Liver (tissue), 3 donors: Measurements from ENCODE around the gene CHP2.

Experiments
- CTCF ChIP-seq: fragments of 150-350 bp; IDR thresholded peaks from 2 replicates; pipeline ENCODE4 v1.5.1; 2017; ENCODE audit warnings: improper control_type of control experiment, low read depth, low read length; ENCODE audit not compliant: missing input control
- GABPA ChIP-seq, 2 donors: IDR thresholded peaks in 1 of 2; conservative IDR thresholded peaks in 1 of 2; 2 replicates each; pipeline ENCODE4 v1.6.1; 2016; ENCODE audit warnings: antibody characterized with exemption in 2 of 2, mild to moderate bottlenecking in 1 of 2, moderate library complexity in 1 of 2
- HNF4A ChIP-seq, 2 donors: conservative IDR thresholded peaks; 2 replicates each; pipeline ENCODE4 v1.6.1; 2016; ENCODE audit warnings: antibody characterized with exemption in 2 of 2, mild to moderate bottlenecking in 2 of 2
- HNF4G ChIP-seq: IDR thresholded peaks from 2 replicates; pipeline ENCODE4 v1.6.1; 2016; ENCODE audit warnings: antibody characterized with exemption
- RXRA ChIP-seq, 2 donors: IDR thresholded peaks; 2 replicates each; pipeline ENCODE4 v1.6.1; 2017 to 2018; ENCODE audit warnings: antibody characterized with exemption in 2 of 2, mild to moderate bottlenecking in 1 of 2
- TAF1 ChIP-seq: conservative IDR thresholded peaks from 2 replicates; pipeline ENCODE4 v1.6.1; 2016; ENCODE audit warnings: antibody characterized with exemption, mild to moderate bottlenecking
- YY1 ChIP-seq: IDR thresholded peaks from 2 replicates; pipeline ENCODE4 v1.6.1; 2016; ENCODE audit warnings: antibody characterized with exemption, mild to moderate bottlenecking
- TF ChIP-seq, protein P1 (sequence below): IDR thresholded peaks from 2 replicates; pipeline ENCODE4 v1.6.1; 2016; ENCODE audit warnings: antibody characterized with exemption, mild to moderate bottlenecking
- donor health status: healthy.
- donor health status: healthy.

- TF ChIP-seq TAF1 (no peak), YY1 (no peak), GABPA (IDR thresholded peaks at IDR 0.05 in 1 of 2, conservative IDR thresholded peaks at IDR 0.05 in 1 of 2) (no peak), HNF4G (no peak), CTCF (no peak), HNF4A (conservative IDR thresholded peaks at IDR 0.05) (no peak), RXRA (IDR thresholded peaks at IDR 0.05) (no peak)
- TF ChIP-seq, protein P1, sequence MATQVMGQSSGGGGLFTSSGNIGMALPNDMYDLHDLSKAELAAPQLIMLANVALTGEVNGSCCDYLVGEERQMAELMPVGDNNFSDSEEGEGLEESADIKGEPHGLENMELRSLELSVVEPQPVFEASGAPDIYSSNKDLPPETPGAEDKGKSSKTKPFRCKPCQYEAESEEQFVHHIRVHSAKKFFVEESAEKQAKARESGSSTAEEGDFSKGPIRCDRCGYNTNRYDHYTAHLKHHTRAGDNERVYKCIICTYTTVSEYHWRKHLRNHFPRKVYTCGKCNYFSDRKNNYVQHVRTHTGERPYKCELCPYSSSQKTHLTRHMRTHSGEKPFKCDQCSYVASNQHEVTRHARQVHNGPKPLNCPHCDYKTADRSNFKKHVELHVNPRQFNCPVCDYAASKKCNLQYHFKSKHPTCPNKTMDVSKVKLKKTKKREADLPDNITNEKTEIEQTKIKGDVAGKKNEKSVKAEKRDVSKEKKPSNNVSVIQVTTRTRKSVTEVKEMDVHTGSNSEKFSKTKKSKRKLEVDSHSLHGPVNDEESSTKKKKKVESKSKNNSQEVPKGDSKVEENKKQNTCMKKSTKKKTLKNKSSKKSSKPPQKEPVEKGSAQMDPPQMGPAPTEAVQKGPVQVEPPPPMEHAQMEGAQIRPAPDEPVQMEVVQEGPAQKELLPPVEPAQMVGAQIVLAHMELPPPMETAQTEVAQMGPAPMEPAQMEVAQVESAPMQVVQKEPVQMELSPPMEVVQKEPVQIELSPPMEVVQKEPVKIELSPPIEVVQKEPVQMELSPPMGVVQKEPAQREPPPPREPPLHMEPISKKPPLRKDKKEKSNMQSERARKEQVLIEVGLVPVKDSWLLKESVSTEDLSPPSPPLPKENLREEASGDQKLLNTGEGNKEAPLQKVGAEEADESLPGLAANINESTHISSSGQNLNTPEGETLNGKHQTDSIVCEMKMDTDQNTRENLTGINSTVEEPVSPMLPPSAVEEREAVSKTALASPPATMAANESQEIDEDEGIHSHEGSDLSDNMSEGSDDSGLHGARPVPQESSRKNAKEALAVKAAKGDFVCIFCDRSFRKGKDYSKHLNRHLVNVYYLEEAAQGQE, result no peak
Measured at GRCh38 chr16:23728112-23728477, 26.7 kb upstream of the CHP2 start.
